ENCODE results near the gene ZNF385C.

- TF ChIP-seq CTCF (IDR thresholded peaks at IDR 0.05) = no peak
- peak; percentile 16 for TF ChIP-seq POLR2A (IDR thresholded peaks at IDR 0.05)
- peak; percentile 82 for TF ChIP-seq POLR2AphosphoS5 (IDR thresholded peaks at IDR 0.05)
Measured at GRCh38 chr17:42120770-42121769, 22.8 kb upstream of the ZNF385C start, which contains the start of gene KAT2A.

Measured in prostate gland (tissue), 2 donors.